Measurements from ENCODE around the gene TAS2R43.

DNA sequence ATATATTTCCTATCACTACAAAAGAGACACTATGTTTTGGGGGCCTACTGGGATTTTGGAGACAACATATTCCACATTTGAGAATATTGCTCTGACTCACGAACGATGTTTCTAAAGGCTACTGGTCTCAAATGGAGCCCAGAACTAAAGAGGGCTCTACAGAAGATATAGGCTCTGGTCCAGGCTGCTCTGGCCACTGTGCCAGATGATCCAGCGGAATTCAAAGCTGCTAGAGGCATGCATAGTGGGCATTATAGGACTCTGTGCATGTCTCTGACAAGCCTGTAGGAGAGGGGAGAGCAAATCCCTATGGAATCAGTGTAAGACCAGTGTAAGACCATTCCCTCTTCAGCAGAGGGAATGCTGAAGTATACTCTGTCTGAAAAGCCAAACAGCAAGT, 38.3 kb upstream of the TAS2R43 start:
- TF ChIP-seq, protein P1, sequence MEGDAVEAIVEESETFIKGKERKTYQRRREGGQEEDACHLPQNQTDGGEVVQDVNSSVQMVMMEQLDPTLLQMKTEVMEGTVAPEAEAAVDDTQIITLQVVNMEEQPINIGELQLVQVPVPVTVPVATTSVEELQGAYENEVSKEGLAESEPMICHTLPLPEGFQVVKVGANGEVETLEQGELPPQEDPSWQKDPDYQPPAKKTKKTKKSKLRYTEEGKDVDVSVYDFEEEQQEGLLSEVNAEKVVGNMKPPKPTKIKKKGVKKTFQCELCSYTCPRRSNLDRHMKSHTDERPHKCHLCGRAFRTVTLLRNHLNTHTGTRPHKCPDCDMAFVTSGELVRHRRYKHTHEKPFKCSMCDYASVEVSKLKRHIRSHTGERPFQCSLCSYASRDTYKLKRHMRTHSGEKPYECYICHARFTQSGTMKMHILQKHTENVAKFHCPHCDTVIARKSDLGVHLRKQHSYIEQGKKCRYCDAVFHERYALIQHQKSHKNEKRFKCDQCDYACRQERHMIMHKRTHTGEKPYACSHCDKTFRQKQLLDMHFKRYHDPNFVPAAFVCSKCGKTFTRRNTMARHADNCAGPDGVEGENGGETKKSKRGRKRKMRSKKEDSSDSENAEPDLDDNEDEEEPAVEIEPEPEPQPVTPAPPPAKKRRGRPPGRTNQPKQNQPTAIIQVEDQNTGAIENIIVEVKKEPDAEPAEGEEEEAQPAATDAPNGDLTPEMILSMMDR (IDR thresholded peaks at IDR 0.05; ENCODE audit: low read depth, low read length): no peak
- TF ChIP-seq, protein P2, sequence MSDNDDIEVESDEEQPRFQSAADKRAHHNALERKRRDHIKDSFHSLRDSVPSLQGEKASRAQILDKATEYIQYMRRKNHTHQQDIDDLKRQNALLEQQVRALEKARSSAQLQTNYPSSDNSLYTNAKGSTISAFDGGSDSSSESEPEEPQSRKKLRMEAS (IDR thresholded peaks at IDR 0.05; ENCODE audit: low read depth, low read length): no peak
- TF ChIP-seq POLR2A (IDR thresholded peaks at IDR 0.05; ENCODE audit: extremely low read depth, insufficient read length) (no peak), MYC (IDR thresholded peaks at IDR 0.05; ENCODE audit: low read depth, low read length) (no peak)
